WTC11 (cell line): Measurements from ENCODE around the gene GABRA4. TPM values are rescaled to one million over a fixed set of nuclear protein-coding genes. Genes with fewer than 3 reads are reported as not detected.
A peak's percentile ranks its signal among the peaks of the same experiment; 100 is the strongest.

ENCODE experiments used
- ATAC-seq: fragments of 200-7000 bp; cut with Tn5 transposase; 2 replicates; pipeline ENCODE4 v1.10.0; 2021; ENCODE audit warnings: mild to moderate bottlenecking, moderate library complexity
- Bru-seq: library from RNA; stranded (reverse); fragments of 400-500 nt; gene quantifications from one replicate; lab custom pipeline; 2021; lab: Mats Ljungman, UMichigan
- CTCF ChIA-PET: fragments of 300-600 bp; sonication (Branson Sonifier 250); formaldehyde crosslinking; loops from one replicate; lab custom pipeline; 2021; ENCODE audit warnings: antibody characterized with exemption; lab: Charles Lee
- POLR2A ChIA-PET: fragments of 350-600 bp; sonication (Branson Sonifier 250); formaldehyde crosslinking; loops from one replicate; lab custom pipeline; 2021; ENCODE audit warnings: antibody characterized with exemption; lab: Charles Lee
- DNase-seq: peaks from one replicate; pipeline ENCODE4 v3.0.0; 2021; ENCODE audit warnings: low spot score
- H3K27ac Mint-ChIP-seq: 2 replicates; pipeline ENCODE4 v1.8.0; 2021; ENCODE audit warnings: mixed read lengths
- H3K27me3 Mint-ChIP-seq: 2 replicates; pipeline ENCODE4 v1.8.0; 2021; ENCODE audit warnings: low read depth, mild to moderate bottlenecking, moderate library complexity, mixed read lengths
- H3K36me3 Mint-ChIP-seq: 2 replicates; pipeline ENCODE4 v1.8.0; 2021; ENCODE audit warnings: mixed read lengths
- H3K4me1 Mint-ChIP-seq: 2 replicates; pipeline ENCODE4 v1.8.0; 2022; ENCODE audit warnings: mixed read lengths
- H3K4me3 Mint-ChIP-seq: 2 replicates; pipeline ENCODE4 v1.8.0; 2021; ENCODE audit warnings: mild to moderate bottlenecking, moderate library complexity, mixed read lengths
- H3K9me3 Mint-ChIP-seq: 2 replicates; pipeline ENCODE4 v1.8.0; 2021; ENCODE audit warnings: mixed read lengths
- ATF2 ChIP-seq: sonication (generic); formaldehyde crosslinking; IDR thresholded peaks from 2 replicates; pipeline ENCODE4 v1.8.1; 2022; ENCODE audit warnings: low read depth, missing genetic modification reagents, borderline replicate concordance
- ATF6 ChIP-seq: sonication (generic); formaldehyde crosslinking; IDR thresholded peaks from 2 replicates; pipeline ENCODE4 v1.8.1; 2023; ENCODE audit warnings: mild to moderate bottlenecking, missing genetic modification reagents
- CREM ChIP-seq: sonication (generic); formaldehyde crosslinking; IDR thresholded peaks from 2 replicates; pipeline ENCODE4 v1.8.1; 2022; ENCODE audit warnings: mild to moderate bottlenecking, missing genetic modification reagents, moderate library complexity
- ELF4 ChIP-seq: sonication (generic); formaldehyde crosslinking; IDR thresholded peaks from 2 replicates; pipeline ENCODE4 v1.8.1; 2022; ENCODE audit warnings: low read depth, mild to moderate bottlenecking, moderate library complexity, missing genetic modification reagents
- ESRRA ChIP-seq: sonication (generic); formaldehyde crosslinking; IDR thresholded peaks from 2 replicates; pipeline ENCODE4 v1.8.1; 2022; ENCODE audit warnings: mild to moderate bottlenecking, missing genetic modification reagents, borderline replicate concordance
- ETV6 ChIP-seq: sonication (generic); formaldehyde crosslinking; IDR thresholded peaks from 2 replicates; pipeline ENCODE4 v1.8.1; 2022; ENCODE audit warnings: mild to moderate bottlenecking, missing genetic modification reagents
- FOXK1 ChIP-seq: sonication (generic); formaldehyde crosslinking; IDR thresholded peaks from 2 replicates; pipeline ENCODE4 v1.8.0; 2022; ENCODE audit warnings: mild to moderate bottlenecking, moderate library complexity, missing genetic modification reagents
- FOXP1 ChIP-seq: sonication (generic); formaldehyde crosslinking; IDR thresholded peaks from 2 replicates; pipeline ENCODE4 v1.8.0; 2022; ENCODE audit warnings: missing genetic modification reagents, mild to moderate bottlenecking, moderate library complexity, borderline replicate concordance
- IRF1 ChIP-seq: sonication (generic); formaldehyde crosslinking; IDR thresholded peaks from 2 replicates; pipeline ENCODE4 v1.8.0; 2023; ENCODE audit warnings: missing genetic modification reagents
- NFYB ChIP-seq: sonication (generic); formaldehyde crosslinking; conservative IDR thresholded peaks from 2 replicates; pipeline ENCODE4 v1.8.0; 2022; ENCODE audit warnings: low read depth, missing genetic modification reagents
- PRRX2 ChIP-seq: fragments of 250-450 bp; sonication (Bioruptor Pico); IDR thresholded peaks from 2 replicates; pipeline ENCODE4 v1.8.0; 2021; ENCODE audit warnings: mild to moderate bottlenecking
- RORB ChIP-seq: fragments of 250-450 bp; sonication (Bioruptor Pico); IDR thresholded peaks from 2 replicates; pipeline ENCODE4 v1.9.0; 2021; ENCODE audit warnings: mild to moderate bottlenecking
- TEAD1 ChIP-seq: sonication (generic); formaldehyde crosslinking; IDR thresholded peaks from 2 replicates; pipeline ENCODE4 v1.8.0; 2022; ENCODE audit warnings: mild to moderate bottlenecking, missing genetic modification reagents
- ZBTB21 ChIP-seq: sonication (generic); formaldehyde crosslinking; IDR thresholded peaks from 2 replicates; pipeline ENCODE4 v1.8.1; 2023; ENCODE audit warnings: mild to moderate bottlenecking, missing genetic modification reagents, borderline replicate concordance
- ZNF232 ChIP-seq: sonication (generic); formaldehyde crosslinking; IDR thresholded peaks from 2 replicates; pipeline ENCODE4 v1.8.0; 2022; ENCODE audit warnings: mild to moderate bottlenecking, missing genetic modification reagents
- ZNF317 ChIP-seq: sonication (generic); formaldehyde crosslinking; IDR thresholded peaks from 2 replicates; pipeline ENCODE4 v1.8.1; 2023; ENCODE audit warnings: low read depth, mild to moderate bottlenecking, moderate library complexity, missing genetic modification reagents, borderline replicate concordance
- ZNF416 ChIP-seq: fragments of 250-450 bp; sonication (Bioruptor Pico); IDR thresholded peaks from 2 replicates; pipeline ENCODE4 v1.9.0; 2021; ENCODE audit warnings: mild to moderate bottlenecking, inconsistent platforms
- ZNF423 ChIP-seq: fragments of 250-450 bp; sonication (Bioruptor Pico); IDR thresholded peaks from 2 replicates; pipeline ENCODE4 v2.1.2; 2022; ENCODE audit warnings: mild to moderate bottlenecking, moderate library complexity
- ZNF532 ChIP-seq: fragments of 250-450 bp; sonication (Bioruptor Pico); IDR thresholded peaks from 2 replicates; pipeline ENCODE4 v1.9.0; 2021; ENCODE audit warnings: mild to moderate bottlenecking, borderline replicate concordance
- long read RNA-seq, 3 experiments: library from RNA in 1 of 3; library from capped mRNA in 1 of 3; library from polyadenylated mRNA in 1 of 3; unstranded in 2 of 3; stranded (forward) in 1 of 3; transcript quantifications; one replicate each; pipeline ENCODE4 v2.0.0, GENCODE V29; 2021
- total RNA-seq: library from RNA; stranded (reverse); gene quantifications from 3 replicates; pipeline ENCODE4 v1.2.3, GENCODE V29; 2021
- TF ChIP-seq, protein P1 (sequence below): sonication (generic); formaldehyde crosslinking; IDR thresholded peaks from 2 replicates; pipeline ENCODE4 v1.8.1; 2023; ENCODE audit warnings: mild to moderate bottlenecking, moderate library complexity, missing genetic modification reagents
- TF ChIP-seq, protein P2 (sequence below): sonication (generic); formaldehyde crosslinking; IDR thresholded peaks from 2 replicates; pipeline ENCODE4 v1.8.0; 2022; ENCODE audit warnings: mild to moderate bottlenecking, missing genetic modification reagents
- TF ChIP-seq, protein P3 (sequence below): fragments of 250-450 bp; sonication (Bioruptor Pico); IDR thresholded peaks from 2 replicates; pipeline ENCODE4 v1.9.0; 2021; ENCODE audit warnings: mild to moderate bottlenecking

Gene GABRA4
- total RNA-seq (0.20 to 0.53 TPM (median 0.25 TPM) in 3 replicates), Bru-seq, nascent RNA (percentile 21 among the genes with signal in this experiment)
- long read RNA-seq, experiment 1, full-length matches to known transcripts, result 1 of 1 reads
- long read RNA-seq, experiment 1, partial matches to known transcripts, result 0 of 1 reads
- long read RNA-seq, experiment 1, other reads (novel, unspliced or antisense), result 0 of 1 reads
- long read RNA-seq, experiment 2, partial matches to known transcripts, result 0 of 1 reads
- long read RNA-seq, experiment 2, other reads (novel, unspliced or antisense), result 1 of 1 reads
- long read RNA-seq, experiment 3, result 0 reads

DNA sequence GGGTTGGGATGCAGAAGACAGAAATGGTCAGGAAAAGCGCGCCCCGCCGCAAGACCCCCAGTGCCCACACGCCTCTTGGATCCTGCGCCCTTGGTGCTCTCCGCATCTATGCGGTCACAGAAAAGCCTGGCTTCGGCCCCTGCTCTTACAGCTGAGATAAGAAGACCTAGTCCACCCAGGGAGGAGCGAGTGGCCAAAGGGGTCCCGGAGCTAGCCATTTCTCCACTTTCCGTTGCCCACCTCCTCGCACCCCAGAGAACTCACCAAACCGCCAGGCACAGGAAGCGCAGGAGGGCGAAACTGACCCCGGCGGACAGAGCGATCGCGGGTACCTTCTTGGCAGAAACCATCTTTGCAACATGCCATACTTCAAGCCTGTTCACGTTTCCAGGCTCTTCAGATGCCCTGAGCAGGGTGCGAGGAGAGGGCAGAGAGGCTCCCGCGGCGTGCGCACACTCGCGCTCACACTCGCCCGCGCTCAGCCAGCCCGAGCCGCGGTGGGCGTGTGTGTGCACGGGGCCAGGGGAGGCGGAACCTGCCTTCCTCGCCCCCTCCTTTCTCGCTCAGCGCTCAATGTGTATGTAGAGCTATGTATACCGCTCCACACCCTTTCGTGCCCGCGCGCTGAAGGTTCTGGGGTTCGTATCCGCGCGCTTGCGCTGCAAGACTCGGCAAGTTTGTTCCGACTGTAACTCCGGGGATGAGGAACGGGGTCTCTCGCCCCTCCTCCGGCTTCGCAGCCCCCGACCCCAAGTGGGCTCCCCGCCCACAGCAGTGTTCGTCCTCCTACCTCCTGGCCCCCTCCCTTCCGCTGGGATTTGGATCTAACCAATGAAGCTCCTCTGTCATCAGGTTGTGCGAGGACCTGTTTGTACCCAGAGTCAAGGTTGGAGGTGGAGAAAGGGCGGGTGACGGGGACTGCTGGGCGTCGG is at the start of gene GABRA4:
Gene GABRA4 (minus strand): TSS at position 507 of the 932 bp plus-strand sequence. CDS start 157 bp downstream, at position 350.
- Mint-ChIP-seq H3K4me1 (peaks cover 19% of the 10 kb centered on the region), H3K27ac (no peak within 1 kb of the TSS), H3K9me3 (no peaks in the 10 kb centered on the region), H3K27me3 (peaks cover 92% of the 10 kb centered on the region), H3K4me3 (peak within 1 kb of the TSS; percentile 81), H3K36me3 (no peaks in the 10 kb centered on the region)
- ChIA-PET POLR2A (no interaction called here), CTCF (interaction anchor here (1.0 to 1.9 kb wide), 4 partner anchors 39 to 345 kb away, joined by 4 to 6 read pairs (median 4); no protein-coding TSS in a partner anchor)
- DNase-seq, result peak; percentile 53
- peak; percentile 88 for ATAC-seq
- TF ChIP-seq ZBTB21 (CRISPR knock-in tag) (0 out of 2 replicates have a peak, but pooled peaks have one; percentile 15), ELF4 (CRISPR knock-in tag) (no peak), ATF2 (CRISPR knock-in tag) (no peak), FOXK1 (CRISPR knock-in tag) (0 out of 2 replicates have a peak, but pooled peaks have one; percentile 36), FOXP1 (CRISPR knock-in tag) (no peak), NFYB (0 out of 2 replicates have a peak, but pooled peaks have one; percentile 15), RORB (no peak), CREM (CRISPR knock-in tag) (0 out of 2 replicates have a peak, but pooled peaks have one; percentile 46), ZNF423 (CRISPR knock-in tag) (no peak), IRF1 (CRISPR knock-in tag) (0 out of 2 replicates have a peak, but pooled peaks have one; percentile 30), ATF6 (CRISPR knock-in tag) (no peak), ZNF232 (CRISPR knock-in tag) (0 out of 2 replicates have a peak, but pooled peaks have one; percentile 41), ZNF532 (CRISPR knock-in tag) (no peak), PRRX2 (CRISPR knock-in tag) (no peak), ETV6 (CRISPR knock-in tag) (0 out of 2 replicates have a peak, but pooled peaks have one; percentile 12), ZNF416 (CRISPR knock-in tag) (no peak), TEAD1 (CRISPR knock-in tag) (no peak; the same call in 1 of the 2 replicates), ESRRA (CRISPR knock-in tag) (no peak), ZNF317 (CRISPR knock-in tag) (no peak)
- TF ChIP-seq, protein P1, sequence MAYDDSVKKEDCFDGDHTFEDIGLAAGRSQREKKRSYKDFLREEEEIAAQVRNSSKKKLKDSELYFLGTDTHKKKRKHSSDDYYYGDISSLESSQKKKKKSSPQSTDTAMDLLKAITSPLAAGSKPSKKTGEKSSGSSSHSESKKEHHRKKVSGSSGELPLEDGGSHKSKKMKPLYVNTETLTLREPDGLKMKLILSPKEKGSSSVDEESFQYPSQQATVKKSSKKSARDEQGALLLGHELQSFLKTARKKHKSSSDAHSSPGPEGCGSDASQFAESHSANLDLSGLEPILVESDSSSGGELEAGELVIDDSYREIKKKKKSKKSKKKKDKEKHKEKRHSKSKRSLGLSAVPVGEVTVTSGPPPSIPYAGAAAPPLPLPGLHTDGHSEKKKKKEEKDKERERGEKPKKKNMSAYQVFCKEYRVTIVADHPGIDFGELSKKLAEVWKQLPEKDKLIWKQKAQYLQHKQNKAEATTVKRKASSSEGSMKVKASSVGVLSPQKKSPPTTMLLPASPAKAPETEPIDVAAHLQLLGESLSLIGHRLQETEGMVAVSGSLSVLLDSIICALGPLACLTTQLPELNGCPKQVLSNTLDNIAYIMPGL (CRISPR knock-in tag), result peak; percentile 65; the same call in 1 of the 2 replicates
- TF ChIP-seq, protein P2, sequence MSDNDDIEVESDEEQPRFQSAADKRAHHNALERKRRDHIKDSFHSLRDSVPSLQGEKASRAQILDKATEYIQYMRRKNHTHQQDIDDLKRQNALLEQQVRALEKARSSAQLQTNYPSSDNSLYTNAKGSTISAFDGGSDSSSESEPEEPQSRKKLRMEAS (CRISPR knock-in tag), result peak; percentile 68; the same call in 1 of the 2 replicates
- TF ChIP-seq, protein P3, sequence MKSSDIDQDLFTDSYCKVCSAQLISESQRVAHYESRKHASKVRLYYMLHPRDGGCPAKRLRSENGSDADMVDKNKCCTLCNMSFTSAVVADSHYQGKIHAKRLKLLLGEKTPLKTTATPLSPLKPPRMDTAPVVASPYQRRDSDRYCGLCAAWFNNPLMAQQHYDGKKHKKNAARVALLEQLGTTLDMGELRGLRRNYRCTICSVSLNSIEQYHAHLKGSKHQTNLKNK (CRISPR knock-in tag), result no peak
